ENCODE results near the gene IRAK4. TPM values are rescaled to one million over a fixed set of nuclear protein-coding genes. Genes with fewer than 3 reads are reported as not detected.

IRAK4 gene
- total and polyA plus RNA-seq, 2 donors (not counting 3 experiments of a cell fraction or from before 2014, with no cell fraction given), result 10.8 to 13.1 TPM

GRCh38 chr12:43740511-43741100 is 18.1 kb upstream of the IRAK4 start:
- Histone ChIP-seq H3K9ac (replicated peaks; ENCODE audit: extremely low read depth, insufficient read depth, low read length) (no peak overlapping the region), H3K4me2 (ENCODE audit: insufficient read depth, low read length) (no peak overlapping the region), H3K9me1 (replicated peaks; ENCODE audit: control insufficient read depth, extremely low read depth, insufficient read depth, low read length) (no peaks in the 10 kb centered on the region), H3K4me3 (replicated peaks in 1 of 3; ENCODE audit: insufficient read depth in 1 of 3, low read depth in 1 of 3, low read length in 3 of 3) (no peak overlapping the region), H4K20me1 (replicated peaks; ENCODE audit: control insufficient read depth, extremely low read depth, insufficient read depth, low read length) (no peaks in the 10 kb centered on the region), H3K79me2 (ENCODE audit: control insufficient read depth, insufficient read depth, low read length) (no peaks in the 10 kb centered on the region), H3K27me3 (ENCODE audit: control insufficient read depth in 2 of 2, insufficient read depth in 2 of 2, low read length in 2 of 2) (no peaks in the 10 kb centered on the region), H3K36me3 (ENCODE audit: control insufficient read depth in 2 of 2, extremely low read depth in 1 of 2, insufficient read depth in 2 of 2, low read length in 2 of 2) (peaks cover 0 to 2% of the 10 kb centered on the region in 2 experiments), H2AFZ (ENCODE audit: low read depth, low read length) (no peak overlapping the region), H3K9me3 (replicated peaks; ENCODE audit: control insufficient read depth, insufficient read depth, low read length) (no peaks in the 10 kb centered on the region), H3K4me1 (ENCODE audit: control insufficient read depth, extremely low read depth, insufficient read depth, low read length) (no peaks in the 10 kb centered on the region), H3K27ac (ENCODE audit: insufficient read depth, low read depth, low read length) (no peak overlapping the region)
- dilution Hi-C loops (cut with MboI; ENCODE audit: extremely low pct_ligation_motif_present, low sequenced_read_pairs), result no loop called here
- DNase-seq (ENCODE audit: low read depth, low spot score), result no peak
- no peak for FAIRE-seq
- intact Hi-C loops (cut with micrococcal nuclease), result no loop called here
- ChIA-PET CTCF (no interaction called here), POLR2A (no interaction called here)
- no peak for TF ChIP-seq JUN (IDR thresholded peaks at IDR 0.05; ENCODE audit: borderline replicate concordance, insufficient read depth, insufficient read length, low read depth)
- TF ChIP-seq, protein P1, sequence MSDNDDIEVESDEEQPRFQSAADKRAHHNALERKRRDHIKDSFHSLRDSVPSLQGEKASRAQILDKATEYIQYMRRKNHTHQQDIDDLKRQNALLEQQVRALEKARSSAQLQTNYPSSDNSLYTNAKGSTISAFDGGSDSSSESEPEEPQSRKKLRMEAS (IDR thresholded peaks at IDR 0.05; ENCODE audit: insufficient read depth, insufficient read length), result no peak
- TF ChIP-seq FOS (IDR thresholded peaks at IDR 0.05; ENCODE audit: borderline replicate concordance, insufficient read depth, low read length), result no peak
- TF ChIP-seq EZH2 (IDR thresholded peaks at IDR 0.05; ENCODE audit: borderline replicate concordance, low read depth, low read length, severe bottlenecking), result no peak
- no peak for TF ChIP-seq POLR2AphosphoS5 (IDR thresholded peaks at IDR 0.05; ENCODE audit: insufficient read depth, low read depth, low read length)
- TF ChIP-seq MYC (IDR thresholded peaks at IDR 0.05; ENCODE audit: low read depth, low read length), result no peak
- TF ChIP-seq, protein P2, sequence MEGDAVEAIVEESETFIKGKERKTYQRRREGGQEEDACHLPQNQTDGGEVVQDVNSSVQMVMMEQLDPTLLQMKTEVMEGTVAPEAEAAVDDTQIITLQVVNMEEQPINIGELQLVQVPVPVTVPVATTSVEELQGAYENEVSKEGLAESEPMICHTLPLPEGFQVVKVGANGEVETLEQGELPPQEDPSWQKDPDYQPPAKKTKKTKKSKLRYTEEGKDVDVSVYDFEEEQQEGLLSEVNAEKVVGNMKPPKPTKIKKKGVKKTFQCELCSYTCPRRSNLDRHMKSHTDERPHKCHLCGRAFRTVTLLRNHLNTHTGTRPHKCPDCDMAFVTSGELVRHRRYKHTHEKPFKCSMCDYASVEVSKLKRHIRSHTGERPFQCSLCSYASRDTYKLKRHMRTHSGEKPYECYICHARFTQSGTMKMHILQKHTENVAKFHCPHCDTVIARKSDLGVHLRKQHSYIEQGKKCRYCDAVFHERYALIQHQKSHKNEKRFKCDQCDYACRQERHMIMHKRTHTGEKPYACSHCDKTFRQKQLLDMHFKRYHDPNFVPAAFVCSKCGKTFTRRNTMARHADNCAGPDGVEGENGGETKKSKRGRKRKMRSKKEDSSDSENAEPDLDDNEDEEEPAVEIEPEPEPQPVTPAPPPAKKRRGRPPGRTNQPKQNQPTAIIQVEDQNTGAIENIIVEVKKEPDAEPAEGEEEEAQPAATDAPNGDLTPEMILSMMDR (IDR thresholded peaks at IDR 0.05; ENCODE audit: extremely low read depth in 1 of 2, insufficient read depth in 1 of 2, low read depth in 1 of 2, low read length in 2 of 2), result no peak
- no peak for TF ChIP-seq GATA2 (IDR thresholded peaks at IDR 0.05; ENCODE audit: insufficient read depth, insufficient read length, low read depth, low read length)
- BruUV-seq (replicated peaks), result no TSS peak
